Liver (tissue), 9 donors: ENCODE results near the gene TRA2B. TPM values are rescaled to one million over a fixed set of nuclear protein-coding genes. Genes with fewer than 3 reads are reported as not detected.

Experiments
- DNase-seq: peaks from one replicate; pipeline ENCODE4 v3.0.0-alpha.2; 2017; ENCODE audit warnings: low spot score
- H3K27ac ChIP-seq, 2 donors: one replicate each; pipeline ENCODE4 v1.7.0; 2013; ENCODE audit warnings: inconsistent platforms in 2 of 2, low read length in 2 of 2, control low read depth in 1 of 2, low read depth in 1 of 2, mild to moderate bottlenecking in 1 of 2
- H3K27me3 ChIP-seq, 4 donors: one replicate each; pipeline versions ENCODE4 v1.6.1 to v1.7.0; 2013; ENCODE audit warnings: low read length in 3 of 4, inconsistent platforms in 1 of 4, mild to moderate bottlenecking in 1 of 4, moderate library complexity in 1 of 4; ENCODE audit not compliant: control insufficient read depth in 4 of 4, insufficient read depth in 4 of 4
- H3K36me3 ChIP-seq, 4 donors: one replicate each; pipeline versions ENCODE4 v1.6.1 to v1.7.0; 2013; ENCODE audit warnings: low read length in 3 of 4, mild to moderate bottlenecking in 3 of 4, low read depth in 1 of 4, moderate library complexity in 1 of 4; ENCODE audit not compliant: control insufficient read depth in 4 of 4, insufficient read depth in 3 of 4
- H3K4me1 ChIP-seq, 4 donors: one replicate each; pipeline versions ENCODE4 v1.6.1 to v1.7.0; 2013; ENCODE audit warnings: low read length in 3 of 4, mild to moderate bottlenecking in 3 of 4, moderate library complexity in 1 of 4; ENCODE audit not compliant: control insufficient read depth in 4 of 4, insufficient read depth in 4 of 4
- H3K4me3 ChIP-seq, 3 donors: one replicate each; pipeline versions ENCODE4 v1.6.1 to v1.7.0; 2013; ENCODE audit warnings: low read length in 3 of 3, control low read depth in 1 of 3, low read depth in 1 of 3, mild to moderate bottlenecking in 1 of 3
- H3K9ac ChIP-seq, 2 donors: one replicate each; pipeline ENCODE4 v1.7.0; 2013; ENCODE audit warnings: low read length in 2 of 2, mild to moderate bottlenecking in 2 of 2, moderate library complexity in 2 of 2, control low read depth in 1 of 2, low read depth in 1 of 2
- H3K9me3 ChIP-seq, 4 donors: one replicate each; pipeline versions ENCODE4 v1.6.1 to v1.7.0; 2013; ENCODE audit warnings: low read length in 3 of 4; ENCODE audit not compliant: control insufficient read depth in 4 of 4
- CTCF ChIP-seq: fragments of 150-350 bp; IDR thresholded peaks from 2 replicates; pipeline ENCODE4 v1.5.1; 2017; ENCODE audit warnings: improper control_type of control experiment, low read depth, low read length; ENCODE audit not compliant: missing input control
- EGR1 ChIP-seq, 2 donors: IDR thresholded peaks; 2 replicates each; pipeline ENCODE4 v1.6.1; 2016 to 2018; ENCODE audit warnings: antibody characterized with exemption in 2 of 2, low read depth in 2 of 2
- GABPA ChIP-seq, 2 donors: IDR thresholded peaks in 1 of 2; conservative IDR thresholded peaks in 1 of 2; 2 replicates each; pipeline ENCODE4 v1.6.1; 2016; ENCODE audit warnings: antibody characterized with exemption in 2 of 2, mild to moderate bottlenecking in 1 of 2, moderate library complexity in 1 of 2
- HNF4A ChIP-seq, 2 donors: conservative IDR thresholded peaks; 2 replicates each; pipeline ENCODE4 v1.6.1; 2016; ENCODE audit warnings: antibody characterized with exemption in 2 of 2, mild to moderate bottlenecking in 2 of 2
- HNF4G ChIP-seq: IDR thresholded peaks from 2 replicates; pipeline ENCODE4 v1.6.1; 2016; ENCODE audit warnings: antibody characterized with exemption
- JUND ChIP-seq, 2 donors: IDR thresholded peaks; 2 replicates each; pipeline ENCODE4 v1.6.1; 2016; ENCODE audit warnings: antibody characterized with exemption in 2 of 2
- MAX ChIP-seq: IDR thresholded peaks from 2 replicates; pipeline ENCODE4 v1.6.1; 2016; ENCODE audit warnings: antibody characterized with exemption
- NR2F2 ChIP-seq: IDR thresholded peaks from 2 replicates; pipeline ENCODE4 v1.6.1; 2016; ENCODE audit warnings: antibody characterized with exemption
- RAD21 ChIP-seq, 2 donors: IDR thresholded peaks; 2 replicates each; pipeline ENCODE4 v1.6.1; 2016; ENCODE audit warnings: antibody characterized with exemption in 2 of 2, mild to moderate bottlenecking in 2 of 2
- REST ChIP-seq: IDR thresholded peaks from 2 replicates; pipeline ENCODE4 v1.6.1; 2016; ENCODE audit warnings: antibody characterized with exemption, mild to moderate bottlenecking
- RXRA ChIP-seq, 2 donors: IDR thresholded peaks; 2 replicates each; pipeline ENCODE4 v1.6.1; 2017 to 2018; ENCODE audit warnings: antibody characterized with exemption in 2 of 2, mild to moderate bottlenecking in 1 of 2
- SP1 ChIP-seq: IDR thresholded peaks from 2 replicates; pipeline ENCODE4 v1.6.1; 2018; ENCODE audit warnings: antibody characterized with exemption, mild to moderate bottlenecking
- TAF1 ChIP-seq: conservative IDR thresholded peaks from 2 replicates; pipeline ENCODE4 v1.6.1; 2016; ENCODE audit warnings: antibody characterized with exemption, mild to moderate bottlenecking
- YY1 ChIP-seq: IDR thresholded peaks from 2 replicates; pipeline ENCODE4 v1.6.1; 2016; ENCODE audit warnings: antibody characterized with exemption, mild to moderate bottlenecking
- ZBTB33 ChIP-seq: IDR thresholded peaks from 2 replicates; pipeline ENCODE4 v1.6.1; 2016; ENCODE audit warnings: antibody characterized with exemption
- WGBS: extraction: QIAGEN DNeasy Blood & Tissue Kit; methylation state at CpG from one replicate; pipeline ENCODE4 v1.1.7; 2013; 5-methylcytosine and 5-hydroxymethylcytosine counted together
- polyA plus RNA-seq, 2 donors: library from polyadenylated mRNA; stranded (reverse) in 1 of 2; unstranded in 1 of 2; fragments of 200-250 nt in 1 of 2; fragments of >200 nt in 1 of 2; fragmentation: Nextera tagmentation in 1 of 2; extraction: Ambion mirVana in 1 of 2; gene quantifications; one replicate each; pipeline versions ENCODE4 v1.2.1 to v1.2.3, GENCODE V29; 2013 to 2015
- total RNA-seq, 2 donors: library from RNA; depleted of rRNA; stranded (reverse); fragments of >200 nt; gene quantifications; one replicate each; pipeline ENCODE4 v1.2.3, GENCODE V29; 2014
- donor health status: healthy.
- donor health status: healthy.
- donor health status: healthy.
- donor health status: healthy.
- donor health status: healthy.

Gene TRA2B
- total and polyA plus RNA-seq, 4 donors: 31.8 to 106 (median 70.4) TPM

GRCh38 chr3:185950728-185951127 is 12.9 kb upstream of the TRA2B start (continued):
- TF ChIP-seq EGR1 (IDR thresholded peaks at IDR 0.05; ENCODE audit: low read depth in 2 of 2) (no peak), RAD21 (IDR thresholded peaks at IDR 0.05) (no peak), JUND (IDR thresholded peaks at IDR 0.05) (no peak), ZBTB33 (no peak), MAX (no peak), HNF4G (no peak), SP1 (no peak), HNF4A (conservative IDR thresholded peaks at IDR 0.05) (no peak), GABPA (IDR thresholded peaks at IDR 0.05 in 1 of 2, conservative IDR thresholded peaks at IDR 0.05 in 1 of 2) (no peak)

GRCh38 chr3:185949515-185949914 is 11.7 kb upstream of the TRA2B start:
- no peaks in the 10 kb centered on the region for H3K36me3 ChIP-seq
- no peak for DNase-seq
- TF ChIP-seq YY1 (no peak), TAF1 (no peak)
- H3K9ac ChIP-seq: no peak overlapping the region
- no peak overlapping the region for H3K4me3 ChIP-seq
- WGBS: 95% methylated on average over 6 of the region's 6 CpGs
- H3K4me1 ChIP-seq: peaks cover 2 to 9% (median 5%) of the 10 kb centered on the region in 4 donors
- no peaks in the 10 kb centered on the region for H3K27me3 ChIP-seq
- H3K9me3 ChIP-seq: no peaks in the 10 kb centered on the region
- H3K27ac ChIP-seq: no peak overlapping the region

- Histone ChIP-seq H3K4me1 (peaks cover 2 to 8% (median 6%) of the 10 kb centered on the region in 4 donors), H3K9me3 (no peaks in the 10 kb centered on the region), H3K27ac (no peak overlapping the region), H3K9ac (no peak overlapping the region), H3K27me3 (no peaks in the 10 kb centered on the region), H3K36me3 (no peaks in the 10 kb centered on the region), H3K4me3 (no peak overlapping the region)
- TF ChIP-seq RXRA (IDR thresholded peaks at IDR 0.05): no peak
- TF ChIP-seq HNF4A (conservative IDR thresholded peaks at IDR 0.05): no peak
- no peak for TF ChIP-seq ZBTB33
- no peak for TF ChIP-seq YY1
- TF ChIP-seq GABPA (IDR thresholded peaks at IDR 0.05 in 1 of 2, conservative IDR thresholded peaks at IDR 0.05 in 1 of 2): no peak
- no peak for TF ChIP-seq SP1
- no peak for TF ChIP-seq NR2F2
- TF ChIP-seq TAF1: no peak
- TF ChIP-seq RAD21 (IDR thresholded peaks at IDR 0.05): no peak
- TF ChIP-seq CTCF: no peak
- TF ChIP-seq JUND (IDR thresholded peaks at IDR 0.05): no peak
- TF ChIP-seq REST: no peak
- TF ChIP-seq MAX: no peak
- 87% methylated on average over 3 of the region's 3 CpGs for WGBS
- no peak for DNase-seq
These were observed 10.5 kb upstream of the TRA2B start for GRCh38 chr3:185948292-185948691.
